GM12865 (cell line): Measurements from ENCODE around the gene MTA1.
A peak's percentile ranks its signal among the peaks of the same experiment; 100 is the strongest.

Experiments
- DNase-seq: peaks from one replicate; pipeline ENCODE4 v3.0.0; 2010; ENCODE audit warnings: low read depth
- H3K4me3 ChIP-seq: 2 replicates; pipeline ENCODE4 v1.5.1; 2011; ENCODE audit warnings: mild to moderate bottlenecking, low read depth, low read length, control low read depth
- CTCF ChIP-seq: IDR thresholded peaks from 2 replicates; pipeline ENCODE4 v1.5.1; 2011; ENCODE audit warnings: low read length, control low read depth, low read depth, inconsistent platforms; ENCODE audit not compliant: insufficient read depth; ENCODE audit errors: missing control alignments

The MTA1 gene

GRCh38 chr14:105398726-105399465 lies 20.7 kb upstream of the MTA1 start:
- DNase-seq = peak; percentile 79
- no peak for TF ChIP-seq CTCF
- peak overlapping the region; percentile 64 for H3K4me3 ChIP-seq

- TF ChIP-seq CTCF = no peak
- no peak for DNase-seq
- H3K4me3 ChIP-seq = peak overlapping the region; percentile 64
Observed at GRCh38 chr14:105399466-105399775, 20.2 kb upstream of the MTA1 start.

GRCh38 chr14:105400016-105400415 lies 19.6 kb upstream of the MTA1 start:
- DNase-seq = no peak
- TF ChIP-seq CTCF = no peak
- H3K4me3 ChIP-seq = no peak overlapping the region

GRCh38 chr14:105401699-105402098 lies 17.9 kb upstream of the MTA1 start:
- DNase-seq = no peak
- no peak overlapping the region for H3K4me3 ChIP-seq
- TF ChIP-seq CTCF = no peak

- TF ChIP-seq CTCF = no peak
- H3K4me3 ChIP-seq = no peak overlapping the region
- DNase-seq = no peak
Observed at GRCh38 chr14:105408592-105408991, 11.0 kb upstream of the MTA1 start.

- no peak for DNase-seq
- TF ChIP-seq CTCF = no peak
Observed at GRCh38 chr14:105409364-105409763, 10.3 kb upstream of the MTA1 start.

GRCh38 chr14:105410642-105411016 lies 9.0 kb upstream of the MTA1 start:
- TF ChIP-seq CTCF = no peak
- DNase-seq = no peak
- H3K4me3 ChIP-seq = no peak overlapping the region

More at GRCh38 chr14:105409364-105409763, 10.3 kb upstream of the MTA1 start:
- no peak overlapping the region for H3K4me3 ChIP-seq
